ENCODE results near the gene FAM184B.

- TF ChIP-seq POLR2A (IDR thresholded peaks at IDR 0.05) (no peak), POLR2AphosphoS5 (IDR thresholded peaks at IDR 0.05) (no peak), CTCF (IDR thresholded peaks at IDR 0.05) (no peak)
Observed at GRCh38 chr4:17630228-17630627, 151.2 kb downstream of the FAM184B start.
